ENCODE measurements around the gene METTL16. TPM values are rescaled to one million over a fixed set of nuclear protein-coding genes. Genes with fewer than 3 reads are reported as not detected.

The METTL16 gene
- polyA plus RNA-seq, 1 experiment, result 10.4 TPM

DNA sequence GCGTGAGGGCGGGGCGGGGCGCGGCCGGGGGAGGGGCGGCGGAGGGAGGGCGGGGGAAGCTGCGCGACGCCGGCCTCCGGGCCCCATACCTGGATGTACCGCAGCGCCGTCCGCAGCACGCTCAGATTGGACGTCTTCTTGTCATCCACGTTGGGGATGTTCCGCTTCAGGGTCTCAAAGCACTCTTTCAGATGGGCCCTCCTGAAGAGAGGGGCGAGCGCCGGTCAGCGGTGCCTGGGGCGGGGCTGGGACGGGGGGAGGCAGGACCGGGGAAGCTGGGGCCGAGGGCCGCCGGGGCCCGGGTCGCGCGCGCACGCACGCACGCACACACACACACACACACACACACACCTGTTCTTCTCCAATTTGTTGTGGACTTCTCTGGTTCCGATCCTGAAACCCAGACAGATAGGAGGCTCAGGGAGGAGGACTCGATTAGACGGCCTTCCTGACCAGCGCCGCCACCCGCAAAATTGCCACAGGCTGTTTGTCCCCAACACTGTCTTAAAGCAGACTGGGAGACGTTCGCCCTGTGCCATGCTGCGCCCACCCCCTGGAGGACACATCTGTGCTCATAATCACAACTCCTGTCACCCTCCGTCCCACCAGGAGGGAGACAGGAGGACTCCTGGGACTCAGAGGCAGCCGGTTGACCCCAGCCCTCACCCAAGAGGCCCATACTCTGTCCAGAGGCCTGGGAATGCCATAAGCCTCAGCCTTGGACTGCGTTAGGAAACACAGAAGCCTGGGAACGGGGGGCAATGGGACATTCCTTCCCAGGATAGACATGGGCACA lies 117.5 kb downstream of the METTL16 start:
- CTCF ChIA-PET, result interaction anchor here (1.2 to 3.8 kb wide), 3 partner anchors 11 to 28 kb away, joined by 3 to 50 read pairs (median 11); no protein-coding TSS in a partner anchor
- DNase-seq (ENCODE audit: low read depth), result no peak
- peak overlapping the region; percentile 32 for H3K4me3 ChIP-seq (ENCODE audit: low read depth, low read length)
- no peaks in the 10 kb centered on the region for H3K27me3 ChIP-seq (ENCODE audit: control insufficient read depth, insufficient read depth, low read length)
- peaks cover 6% of the 10 kb centered on the region; the same call in 1 of the 2 replicates for H3K36me3 ChIP-seq (ENCODE audit: control insufficient read depth, insufficient read depth, low read length)
- TF ChIP-seq, protein P1, sequence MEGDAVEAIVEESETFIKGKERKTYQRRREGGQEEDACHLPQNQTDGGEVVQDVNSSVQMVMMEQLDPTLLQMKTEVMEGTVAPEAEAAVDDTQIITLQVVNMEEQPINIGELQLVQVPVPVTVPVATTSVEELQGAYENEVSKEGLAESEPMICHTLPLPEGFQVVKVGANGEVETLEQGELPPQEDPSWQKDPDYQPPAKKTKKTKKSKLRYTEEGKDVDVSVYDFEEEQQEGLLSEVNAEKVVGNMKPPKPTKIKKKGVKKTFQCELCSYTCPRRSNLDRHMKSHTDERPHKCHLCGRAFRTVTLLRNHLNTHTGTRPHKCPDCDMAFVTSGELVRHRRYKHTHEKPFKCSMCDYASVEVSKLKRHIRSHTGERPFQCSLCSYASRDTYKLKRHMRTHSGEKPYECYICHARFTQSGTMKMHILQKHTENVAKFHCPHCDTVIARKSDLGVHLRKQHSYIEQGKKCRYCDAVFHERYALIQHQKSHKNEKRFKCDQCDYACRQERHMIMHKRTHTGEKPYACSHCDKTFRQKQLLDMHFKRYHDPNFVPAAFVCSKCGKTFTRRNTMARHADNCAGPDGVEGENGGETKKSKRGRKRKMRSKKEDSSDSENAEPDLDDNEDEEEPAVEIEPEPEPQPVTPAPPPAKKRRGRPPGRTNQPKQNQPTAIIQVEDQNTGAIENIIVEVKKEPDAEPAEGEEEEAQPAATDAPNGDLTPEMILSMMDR (IDR thresholded peaks at IDR 0.05; ENCODE audit: insufficient read depth, low read depth, low read length), result no peak
- POLR2A ChIA-PET, result interaction anchor here (0.6 kb wide), 1 partner anchor 696 kb away, joined by 3 read pairs; no protein-coding TSS in a partner anchor

DNA sequence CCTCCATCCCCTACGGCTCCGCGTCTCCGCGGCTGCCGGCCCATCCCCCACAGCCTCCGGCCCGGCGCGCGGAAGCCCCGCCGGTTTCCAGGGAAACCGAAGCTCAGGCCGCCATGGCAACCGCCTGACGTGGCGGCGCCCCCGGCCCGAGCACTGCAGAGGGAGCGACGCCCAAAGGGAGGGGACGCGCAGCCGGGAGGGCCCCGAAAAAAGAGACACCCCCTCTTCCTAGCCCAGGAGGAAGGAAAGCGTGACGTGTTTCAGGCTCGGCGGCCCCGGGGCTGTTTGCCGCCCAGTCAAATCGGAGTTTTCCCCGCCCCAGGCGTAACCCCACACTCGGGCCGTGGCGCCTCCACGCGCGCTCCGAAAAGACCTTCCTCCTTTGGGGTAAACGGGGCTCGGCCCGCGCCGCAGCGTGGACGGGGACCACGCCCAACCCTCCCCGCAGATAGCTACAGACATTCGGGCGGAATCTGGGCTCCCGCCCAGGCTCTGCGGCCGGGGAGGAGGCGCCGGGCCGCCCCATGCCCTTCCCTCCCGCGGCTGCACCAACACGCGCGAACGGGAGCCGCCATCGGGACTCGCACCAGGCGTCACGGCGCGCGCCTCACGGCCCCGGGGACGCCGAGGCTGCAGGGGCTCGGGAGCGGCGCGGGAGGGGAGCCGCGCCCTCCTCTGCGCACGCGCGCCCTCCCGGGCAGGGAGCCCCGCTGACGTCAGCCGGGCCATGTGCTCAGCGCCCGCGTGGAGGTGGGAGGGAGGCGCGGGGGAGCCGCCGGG lies 118.3 kb downstream of the METTL16 start:
- ChIA-PET POLR2A (interaction anchor here (0.6 kb wide), 4 partner anchors 14 to 1365 kb away, joined by 3 read pairs; no protein-coding TSS in a partner anchor), CTCF (interaction anchor here (1.2 to 3.8 kb wide), 4 partner anchors 11 to 28 kb away, joined by 3 to 50 read pairs (median 10); no protein-coding TSS in a partner anchor)
- Histone ChIP-seq H3K36me3 (ENCODE audit: control insufficient read depth, insufficient read depth, low read length) (peaks cover 6% of the 10 kb centered on the region; the same call in 1 of the 2 replicates), H3K27me3 (ENCODE audit: control insufficient read depth, insufficient read depth, low read length) (no peaks in the 10 kb centered on the region), H3K4me3 (ENCODE audit: low read depth, low read length) (peak overlapping the region; percentile 53)
- TF ChIP-seq, protein P1 (IDR thresholded peaks at IDR 0.05; ENCODE audit: insufficient read depth, low read depth, low read length), result no peak
- no peak for DNase-seq (ENCODE audit: low read depth)

DNA sequence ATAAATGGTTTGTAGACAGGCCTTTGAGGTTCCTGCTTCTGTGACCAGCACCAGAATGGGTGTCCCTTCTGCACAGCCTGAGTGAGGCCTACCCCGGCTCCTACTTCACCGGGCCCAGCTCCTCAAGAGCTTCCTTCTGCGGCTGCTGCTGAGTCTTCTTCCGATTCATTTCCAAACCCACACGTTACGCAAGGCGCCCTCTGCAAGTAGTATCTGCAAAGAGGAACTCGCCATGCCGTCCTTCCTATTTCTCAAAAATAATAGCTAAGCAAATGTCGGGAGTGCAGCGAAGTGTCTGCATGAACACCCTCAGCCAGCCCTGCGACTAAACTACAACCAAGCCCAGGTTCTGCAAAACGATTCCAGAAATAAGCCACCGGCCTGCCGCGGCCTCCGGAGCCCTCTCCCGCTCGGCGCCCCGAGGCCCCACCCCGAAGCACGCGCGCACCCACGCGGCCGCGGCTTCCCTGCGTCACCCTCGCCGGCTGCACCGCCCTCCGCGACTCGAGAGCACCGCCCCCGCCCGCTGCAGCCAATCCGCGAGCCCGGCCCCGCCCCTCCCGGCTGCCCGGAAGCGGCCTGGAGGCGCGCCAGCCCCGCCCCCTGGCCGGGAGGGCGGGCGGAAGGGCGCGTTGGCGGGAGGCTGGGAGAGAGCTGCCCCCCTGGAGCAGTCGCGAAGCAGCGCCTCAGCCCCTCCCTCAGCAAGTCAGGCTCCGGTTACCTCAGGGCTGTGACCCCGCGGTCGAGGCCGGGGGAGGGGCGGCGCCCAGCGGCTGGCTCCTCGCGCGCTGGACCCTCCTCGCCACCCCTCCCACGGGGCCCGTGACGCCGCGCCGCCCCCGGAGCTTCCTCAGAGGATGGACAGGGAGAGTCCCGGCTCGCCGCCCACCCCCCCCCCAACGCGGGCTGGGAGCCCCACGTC lies 119.2 kb downstream of the METTL16 start:
- no peaks in the 10 kb centered on the region for H3K27me3 ChIP-seq (ENCODE audit: control insufficient read depth, insufficient read depth, low read length)
- H3K4me3 ChIP-seq (ENCODE audit: low read depth, low read length), result peak overlapping the region; percentile 53
- peak; percentile 60 for DNase-seq (ENCODE audit: low read depth)
- TF ChIP-seq, protein P1 (IDR thresholded peaks at IDR 0.05; ENCODE audit: insufficient read depth, low read depth, low read length), result no peak
- ChIA-PET CTCF (interaction anchor here (0.7 to 15.4 kb wide), 7 partner anchors 10 to 29 kb away, joined by 3 to 356 read pairs (median 8); no protein-coding TSS in a partner anchor), POLR2A (interaction anchor here (0.6 to 0.7 kb wide), 5 partner anchors 9 to 1366 kb away, joined by 3 read pairs; no protein-coding TSS in a partner anchor)
- H3K36me3 ChIP-seq (ENCODE audit: control insufficient read depth, insufficient read depth, low read length), result peaks cover 4% of the 10 kb centered on the region; the same call in 1 of the 2 replicates

DNA sequence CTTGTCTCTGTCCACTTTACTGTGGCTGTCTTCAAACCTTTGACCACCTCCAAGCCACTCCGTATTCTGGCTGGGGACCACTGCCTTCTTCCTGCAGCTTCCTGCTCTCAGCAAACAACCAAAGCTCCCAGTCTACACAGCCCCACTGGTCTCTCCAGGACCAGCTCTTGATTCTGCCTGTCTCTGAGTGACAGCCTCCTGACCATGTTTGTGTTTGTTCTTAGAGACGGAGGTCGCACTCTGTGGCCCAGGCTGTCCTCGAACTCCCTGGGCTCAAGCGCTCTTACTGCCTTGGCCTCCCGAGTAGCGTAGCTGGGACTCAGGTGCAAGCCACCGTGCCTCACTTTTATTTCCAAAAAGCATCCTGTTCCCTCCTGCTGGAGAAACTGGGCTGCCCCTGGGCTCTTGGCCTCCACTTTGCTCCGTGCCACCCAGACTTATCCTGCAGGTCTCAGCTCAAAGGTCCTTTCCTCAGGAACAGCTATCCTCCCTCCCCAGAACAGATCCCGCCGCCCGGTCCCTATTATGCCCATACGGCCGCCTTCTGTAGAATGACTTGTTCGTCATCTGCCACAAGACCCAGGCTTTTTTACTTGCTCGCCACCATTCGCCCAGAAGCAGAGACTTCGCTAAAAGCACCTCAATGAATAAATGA lies 120.0 kb downstream of the METTL16 start:
- POLR2A ChIA-PET, result interaction anchor here (0.7 kb wide), 2 partner anchors 9 to 10 kb away, joined by 3 read pairs; no protein-coding TSS in a partner anchor
- DNase-seq (ENCODE audit: low read depth), result no peak

More for the DNA sequence above, 120.0 kb downstream of the METTL16 start:
- Histone ChIP-seq H3K4me3 (ENCODE audit: low read depth, low read length) (peak overlapping the region; percentile 35), H3K36me3 (ENCODE audit: control insufficient read depth, insufficient read depth, low read length) (peaks cover 7% of the 10 kb centered on the region; the same call in 1 of the 2 replicates), H3K27me3 (ENCODE audit: control insufficient read depth, insufficient read depth, low read length) (no peaks in the 10 kb centered on the region)
- TF ChIP-seq, protein P1 (IDR thresholded peaks at IDR 0.05; ENCODE audit: insufficient read depth, low read depth, low read length), result no peak
- CTCF ChIA-PET, result interaction anchor here (0.7 to 15.4 kb wide), 7 partner anchors 9 to 23 kb away, joined by 3 to 356 read pairs (median 3); no protein-coding TSS in a partner anchor

All from BJ (cell line).